Adrenal gland (tissue), 12 donors: ENCODE results near the gene SNX20. TPM values are rescaled to one million over a fixed set of nuclear protein-coding genes. Genes with fewer than 3 reads are reported as not detected.

Experiments
- DNase-seq, 7 donors: peaks; one replicate each; pipeline ENCODE4 v3.0.0-alpha.2; 2019 to 2020
- H3K27ac ChIP-seq, 5 donors: fragments of 200-600 bp; sonication (generic) in 4 of 5; 1 replicate in 3 of 5; 2 replicates in 2 of 5; pipeline versions ENCODE4 v1.5.1 to v1.8.0; 2016 to 2020; ENCODE audit warnings: mild to moderate bottlenecking in 1 of 5
- H3K27me3 ChIP-seq: fragments of 200-600 bp; 2 replicates; pipeline ENCODE4 v1.8.0; 2021
- H3K36me3 ChIP-seq, 2 donors: fragments of 200-600 bp; replicated peaks in 1 of 2; 1 replicate in 1 of 2; 2 replicates in 1 of 2; pipeline versions ENCODE4 v1.5.1 to v1.8.0; 2018 to 2022
- H3K4me1 ChIP-seq, 2 donors: fragments of 200-600 bp; replicated peaks in 1 of 2; 1 replicate in 1 of 2; 2 replicates in 1 of 2; pipeline versions ENCODE4 v1.5.1 to v1.8.0; 2018 to 2021
- H3K4me3 ChIP-seq, 4 donors: fragments of 200-600 bp; sonication (generic) in 3 of 4; one replicate each; pipeline ENCODE4 v1.5.1; 2016 to 2018
- H3K9me3 ChIP-seq, 3 donors: fragments of 200-600 bp; sonication (generic) in 1 of 3; replicated peaks in 1 of 3; 1 replicate in 2 of 3; 2 replicates in 1 of 3; pipeline versions ENCODE4 v1.5.1 to v1.8.0; 2016 to 2021
- POLR2A ChIP-seq, 2 donors: fragments of 450-650 bp; IDR thresholded peaks; one replicate each; pipeline ENCODE4 v1.6.1; 2017; ENCODE audit warnings: antibody characterized with exemption in 2 of 2, mild to moderate bottlenecking in 2 of 2, moderate library complexity in 1 of 2
- WGBS, 4 donors: extraction: QIAGEN DNeasy Blood & Tissue Kit in 2 of 4; methylation state at CpG; one replicate each; pipeline versions ENCODE4 v1.1.5 to v1.1.7; 2013 to 2017; 5-methylcytosine and 5-hydroxymethylcytosine counted together
- intact Hi-C, 2 donors: fragments of 100-400 bp; cut with DNase I; formaldehyde crosslinking; loops; one replicate each; pipeline versions ENCODE4 v1.14.1 to v1.15.0; 2022 to 2023
- polyA plus RNA-seq, 3 donors: library from polyadenylated mRNA; stranded (reverse); fragments of 200-250 nt in 2 of 3; fragments of 350-450 nt in 1 of 3; fragmentation: Illumina TruSeq in 1 of 3; extraction: RNeasy Lipid Tissue Mini Kit (QIAGEN cat#74804) in 1 of 3; gene quantifications; one replicate each; pipeline ENCODE4 v1.2.3, GENCODE V29; 2013 to 2014
- total RNA-seq, 9 donors: library from RNA; depleted of rRNA in 4 of 9; stranded (reverse); fragments of >200 nt in 4 of 9; fragments of 120-200 nt in 1 of 9; fragmentation: NEBNext Ultra II Directional in 1 of 9; extraction: Animal tissue kit (Norgen Biotek cat#: 25700) in 1 of 9; gene quantifications; one replicate each; pipeline versions ENCODE4 v1.1.0 to v1.2.4, GENCODE V29; 2013 to 2023
- TF ChIP-seq, protein P1 (sequence below), 6 experiments: fragments of 450-650 bp in 4 of 6; fragments of 200-600 bp in 2 of 6; sonication (generic) in 1 of 6; IDR thresholded peaks; 1 replicate in 5 of 6; 2 replicates in 1 of 6; pipeline versions ENCODE4 v1.5.1 to v1.8.0; 2016 to 2021; ENCODE audit warnings: antibody characterized with exemption in 6 of 6, mild to moderate bottlenecking in 2 of 6, moderate library complexity in 1 of 6
- donor health status: healthy with polysubstance abuse.
- donor health status: Bipolar disorder and iron deficiency.
- donor health status: DM: yes; HTN: yes; CAD: no.
- donor health status: DM: no; HTN: no; CAD: no.
- donor health status: DM: no; HTN: no; CAD: no.
- donor health status: DM: yes; HTN: yes; CAD: no.

The SNX20 gene
- total and polyA plus RNA-seq, 12 donors = 0.12 to 4.0 (median 2.6) TPM

DNA sequence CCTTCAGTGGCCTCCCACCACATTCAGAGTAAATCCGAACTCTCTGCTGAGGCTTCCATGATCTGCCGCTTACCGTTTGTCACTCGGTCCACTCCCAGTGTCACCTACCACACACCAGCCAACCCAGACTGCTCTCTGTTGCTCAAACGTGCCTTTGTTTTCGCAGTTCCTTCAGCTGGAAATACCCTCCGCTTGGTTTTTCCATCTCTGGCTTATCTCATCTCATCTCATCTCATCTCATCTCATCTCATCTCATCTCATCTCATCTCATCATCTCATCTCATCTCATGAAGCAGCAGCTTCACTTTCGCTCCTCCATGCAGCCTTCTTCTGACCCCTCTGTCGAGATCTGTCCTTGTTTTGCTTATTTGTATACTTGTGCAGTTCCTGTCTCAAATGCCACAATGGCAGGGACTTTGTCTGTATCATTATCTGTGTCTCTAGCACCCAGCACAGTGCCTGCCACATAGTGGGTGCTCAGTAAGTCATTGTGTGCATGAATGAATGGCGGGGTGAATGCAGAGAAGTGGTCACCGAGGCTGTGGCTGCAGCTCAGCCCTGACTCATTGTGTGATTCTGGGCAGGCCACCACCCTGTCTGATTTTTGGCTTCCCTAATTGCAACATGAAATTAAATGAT is 3.8 kb upstream of the SNX20 start:
- WGBS, 4 donors = 79 to 83% (median 80%) methylated on average over 11 of the region's 11 CpGs
- intact Hi-C loops = no loop called here
- no peak for TF ChIP-seq POLR2A (IDR thresholded peaks at IDR 0.05)
- TF ChIP-seq, protein P1, sequence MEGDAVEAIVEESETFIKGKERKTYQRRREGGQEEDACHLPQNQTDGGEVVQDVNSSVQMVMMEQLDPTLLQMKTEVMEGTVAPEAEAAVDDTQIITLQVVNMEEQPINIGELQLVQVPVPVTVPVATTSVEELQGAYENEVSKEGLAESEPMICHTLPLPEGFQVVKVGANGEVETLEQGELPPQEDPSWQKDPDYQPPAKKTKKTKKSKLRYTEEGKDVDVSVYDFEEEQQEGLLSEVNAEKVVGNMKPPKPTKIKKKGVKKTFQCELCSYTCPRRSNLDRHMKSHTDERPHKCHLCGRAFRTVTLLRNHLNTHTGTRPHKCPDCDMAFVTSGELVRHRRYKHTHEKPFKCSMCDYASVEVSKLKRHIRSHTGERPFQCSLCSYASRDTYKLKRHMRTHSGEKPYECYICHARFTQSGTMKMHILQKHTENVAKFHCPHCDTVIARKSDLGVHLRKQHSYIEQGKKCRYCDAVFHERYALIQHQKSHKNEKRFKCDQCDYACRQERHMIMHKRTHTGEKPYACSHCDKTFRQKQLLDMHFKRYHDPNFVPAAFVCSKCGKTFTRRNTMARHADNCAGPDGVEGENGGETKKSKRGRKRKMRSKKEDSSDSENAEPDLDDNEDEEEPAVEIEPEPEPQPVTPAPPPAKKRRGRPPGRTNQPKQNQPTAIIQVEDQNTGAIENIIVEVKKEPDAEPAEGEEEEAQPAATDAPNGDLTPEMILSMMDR (IDR thresholded peaks at IDR 0.05) = no peak

DNA sequence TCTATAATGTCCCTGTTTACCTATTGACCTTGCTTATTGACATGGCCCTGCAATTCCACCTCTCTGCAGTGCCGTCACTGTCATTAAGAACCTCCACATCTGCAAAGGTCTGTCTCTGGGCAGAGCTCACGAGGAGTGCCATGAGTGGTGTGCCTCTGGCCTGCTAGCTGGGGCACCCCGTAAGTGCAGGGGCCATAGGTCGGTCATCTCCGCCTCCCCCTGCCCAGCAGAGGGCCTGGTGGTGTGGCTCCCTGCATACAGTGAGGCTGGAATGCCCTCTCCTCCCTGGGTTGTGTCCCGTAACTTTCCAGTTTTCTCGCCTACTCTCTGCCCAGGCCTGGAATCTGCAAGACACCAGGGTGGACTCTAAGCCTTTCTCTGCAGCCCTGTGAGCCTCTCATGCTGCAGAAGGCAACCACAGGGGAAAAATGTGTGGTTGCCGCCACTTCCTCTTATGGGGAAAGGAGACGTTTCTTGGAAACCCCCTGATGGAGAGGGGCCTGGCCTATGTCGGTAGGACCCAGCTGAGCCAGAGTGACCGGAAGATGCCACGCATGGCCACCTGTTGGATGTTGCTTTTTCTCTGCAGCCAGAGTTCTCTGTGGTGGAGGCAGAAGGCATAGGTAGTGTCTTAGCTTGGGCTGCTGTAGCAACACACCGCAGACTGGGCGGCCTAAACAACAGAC is 2.7 kb upstream of the SNX20 start:
- no peaks in the 10 kb centered on the region for H3K36me3 ChIP-seq
- H3K4me3 ChIP-seq = no peak overlapping the region
- 71 to 93% (median 77%) methylated on average over 8 to 14 of the region's 14 CpGs for WGBS, 4 donors
- DNase-seq = peak in 1 of 7 donors; percentile 22
- H3K9me3 ChIP-seq = no peaks in the 10 kb centered on the region
- no peak for TF ChIP-seq POLR2A (IDR thresholded peaks at IDR 0.05)
- TF ChIP-seq, protein P1 (IDR thresholded peaks at IDR 0.05) = no peak
- no peaks in the 10 kb centered on the region for H3K4me1 ChIP-seq
- H3K27me3 ChIP-seq = no peaks in the 10 kb centered on the region
- intact Hi-C loops = no loop called here
- no peak overlapping the region for H3K27ac ChIP-seq

More for the DNA sequence above, 3.8 kb upstream of the SNX20 start:
- Histone ChIP-seq H3K27ac (no peak overlapping the region), H3K9me3 (no peaks in the 10 kb centered on the region), H3K27me3 (no peaks in the 10 kb centered on the region), H3K36me3 (no peaks in the 10 kb centered on the region), H3K4me3 (no peak overlapping the region), H3K4me1 (no peaks in the 10 kb centered on the region)
- DNase-seq = peak in 1 of 7 donors; percentile 17

DNA sequence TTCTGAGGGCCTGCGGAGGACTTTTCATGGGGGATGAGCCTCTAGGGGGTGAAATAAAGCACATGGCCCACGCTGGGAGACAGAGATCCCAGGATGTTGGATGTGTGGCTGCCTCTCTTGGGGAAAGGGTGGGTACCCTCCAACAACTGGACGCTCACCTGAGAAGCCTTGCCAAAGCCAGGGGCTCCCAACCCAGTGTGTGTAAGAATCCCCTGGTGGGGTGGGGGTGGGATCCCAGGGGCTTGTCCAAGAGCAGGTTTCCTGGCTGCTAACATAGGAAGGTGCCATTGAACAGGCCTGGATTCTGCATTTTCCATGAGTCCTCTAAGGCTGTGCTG is 587 bp downstream of the SNX20 start:
- TF ChIP-seq POLR2A (IDR thresholded peaks at IDR 0.05) = no peak
- TF ChIP-seq, protein P1 (IDR thresholded peaks at IDR 0.05) = no peak
- Histone ChIP-seq H3K27me3 (no peaks in the 10 kb centered on the region), H3K27ac (no peak overlapping the region), H3K4me3 (peak overlapping the region in 1 of 4 donors; percentile 26), H3K4me1 (no peaks in the 10 kb centered on the region), H3K9me3 (no peaks in the 10 kb centered on the region), H3K36me3 (no peaks in the 10 kb centered on the region)
- peak in 1 of 7 donors; percentile 5 for DNase-seq
- 77 to 95% (median 90%) methylated on average over 2 to 3 of the region's 3 CpGs for WGBS, 4 donors
- intact Hi-C loops = no loop called here

DNA sequence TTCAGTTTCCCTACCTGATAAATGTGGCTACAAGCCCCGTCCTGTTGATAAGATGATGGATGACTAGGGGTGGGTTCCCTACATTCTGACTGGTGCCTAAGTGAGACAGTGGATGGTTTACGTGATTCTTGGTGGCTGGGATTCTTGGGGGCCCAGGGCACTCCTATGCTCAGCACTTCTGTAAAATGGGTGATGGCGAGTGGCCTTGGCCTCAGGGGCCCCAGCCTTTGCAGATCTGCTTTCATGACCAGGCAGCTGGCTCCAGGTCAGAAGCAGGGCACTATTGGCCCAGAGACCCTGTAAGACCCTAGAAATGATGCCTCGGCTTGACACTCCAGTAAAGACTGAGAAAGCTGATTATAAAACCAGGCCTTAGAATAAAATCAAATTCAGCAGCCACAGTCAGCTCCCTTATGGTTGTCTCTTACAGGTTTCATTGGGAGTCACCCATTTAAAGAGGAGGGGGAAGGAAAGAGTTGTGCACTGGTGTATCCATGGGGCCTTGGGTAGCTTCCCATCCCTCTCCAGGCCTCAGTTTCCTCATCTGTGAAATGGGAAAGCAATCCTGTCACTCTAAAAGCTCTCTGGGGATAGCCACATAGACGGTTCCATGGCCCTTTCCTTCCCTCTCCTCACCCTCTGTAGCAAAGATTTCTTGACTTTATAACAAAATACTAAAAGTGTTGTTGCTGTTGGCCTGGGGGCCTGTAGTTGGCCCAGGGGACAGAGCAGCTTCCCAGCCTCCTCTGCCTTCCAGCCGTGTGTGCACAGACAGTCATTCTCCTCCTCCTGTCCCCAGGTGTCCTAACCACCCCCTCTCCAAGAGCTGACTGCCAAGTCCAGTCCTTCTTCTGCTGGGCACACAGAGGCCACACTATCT is 1.2 kb downstream of the SNX20 start:
- H3K27ac ChIP-seq = no peak overlapping the region
- H3K36me3 ChIP-seq = no peaks in the 10 kb centered on the region
- H3K27me3 ChIP-seq = no peaks in the 10 kb centered on the region
- intact Hi-C loops = no loop called here
- TF ChIP-seq, protein P1 (IDR thresholded peaks at IDR 0.05) = no peak
- TF ChIP-seq POLR2A (IDR thresholded peaks at IDR 0.05) = no peak
- no peaks in the 10 kb centered on the region for H3K9me3 ChIP-seq
- H3K4me3 ChIP-seq = peak overlapping the region in 1 of 4 donors; percentile 26
- no peaks in the 10 kb centered on the region for H3K4me1 ChIP-seq
- peak in 1 of 7 donors; percentile 1 for DNase-seq
- WGBS, 4 donors = 81 to 92% (median 83%) methylated on average over 6 of the region's 6 CpGs
